Measurements from ENCODE around the gene TUG1.

The TUG1 gene

DNA sequence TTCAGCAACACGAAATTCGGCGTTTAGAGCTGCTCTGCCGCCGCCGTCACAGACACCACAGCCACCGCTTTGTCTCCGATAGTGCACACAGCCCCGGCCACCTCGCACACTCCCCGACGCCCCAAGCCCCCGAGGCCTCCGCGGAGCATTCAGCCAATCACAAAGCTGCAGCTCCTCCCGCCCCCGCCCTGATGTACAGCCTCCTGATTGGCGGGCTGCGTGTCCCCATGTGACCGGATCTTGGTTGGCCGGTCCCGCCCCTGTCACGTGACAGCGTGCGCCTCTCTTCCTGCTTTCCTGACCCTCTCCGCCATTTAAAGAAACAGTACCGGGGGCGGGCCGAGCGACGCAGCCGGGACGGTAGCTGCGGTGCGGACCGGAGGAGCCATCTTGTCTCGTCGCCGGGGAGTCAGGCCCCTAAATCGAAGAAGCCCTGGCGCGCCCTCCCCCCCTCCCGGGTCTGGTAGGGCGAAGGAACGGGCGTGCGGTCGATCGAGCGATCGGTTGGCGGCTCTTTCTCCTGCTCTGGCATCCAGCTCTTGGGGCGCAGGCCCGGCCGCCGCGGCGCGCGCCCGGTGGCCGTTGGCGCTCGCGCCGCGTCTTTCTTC is at the start of gene TUG1:
Gene TUG1 (plus strand): TSS at position 342 of the 608 bp plus-strand sequence.
- DNase-seq (ENCODE audit: low read depth), result peak; percentile 97

DNA sequence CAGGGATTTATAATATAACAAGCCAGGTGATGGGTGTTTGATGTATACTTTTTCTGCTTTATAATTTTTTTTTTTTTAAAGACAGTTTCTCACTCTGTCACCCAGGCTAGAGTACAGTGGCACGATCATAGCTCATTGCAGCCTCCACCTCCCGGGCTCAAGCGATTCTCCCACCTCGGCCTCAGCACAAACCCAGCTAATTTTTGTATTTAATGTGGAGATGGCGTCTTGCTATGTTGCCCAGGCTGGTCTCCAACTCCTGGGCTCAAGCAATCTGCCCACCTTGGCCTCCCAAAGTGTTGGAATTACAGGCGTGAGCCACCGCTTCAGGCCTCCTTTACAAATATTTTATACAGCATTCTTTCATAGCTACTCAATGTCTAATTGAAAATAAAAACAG is 49.1 kb upstream of the TUG1 start:
- no peak for DNase-seq (ENCODE audit: low read depth)

- peak; percentile 50 for DNase-seq (ENCODE audit: low read depth)
Observed at GRCh38 chr22:30920407-30920806, 48.7 kb upstream of the TUG1 start.

DNA sequence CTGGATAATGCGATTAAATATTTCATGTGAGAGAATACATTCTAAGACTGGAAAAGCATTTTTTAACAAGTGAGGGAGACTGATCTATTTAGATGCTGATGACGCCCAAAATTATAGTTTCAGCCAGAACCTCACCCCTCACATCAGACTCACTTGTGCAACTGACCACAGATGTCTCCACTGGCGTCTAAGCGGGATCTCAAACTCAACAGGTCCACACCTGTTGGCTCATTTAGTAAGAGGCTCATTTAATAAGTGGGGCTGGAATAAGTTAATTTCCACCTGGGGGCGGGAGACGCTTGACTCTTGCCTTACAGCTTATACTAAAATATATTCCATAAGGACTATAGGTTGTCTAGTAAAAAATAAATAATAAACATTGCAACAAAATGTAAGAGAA is 48.0 kb upstream of the TUG1 start:
- DNase-seq (ENCODE audit: low read depth), result no peak

DNA sequence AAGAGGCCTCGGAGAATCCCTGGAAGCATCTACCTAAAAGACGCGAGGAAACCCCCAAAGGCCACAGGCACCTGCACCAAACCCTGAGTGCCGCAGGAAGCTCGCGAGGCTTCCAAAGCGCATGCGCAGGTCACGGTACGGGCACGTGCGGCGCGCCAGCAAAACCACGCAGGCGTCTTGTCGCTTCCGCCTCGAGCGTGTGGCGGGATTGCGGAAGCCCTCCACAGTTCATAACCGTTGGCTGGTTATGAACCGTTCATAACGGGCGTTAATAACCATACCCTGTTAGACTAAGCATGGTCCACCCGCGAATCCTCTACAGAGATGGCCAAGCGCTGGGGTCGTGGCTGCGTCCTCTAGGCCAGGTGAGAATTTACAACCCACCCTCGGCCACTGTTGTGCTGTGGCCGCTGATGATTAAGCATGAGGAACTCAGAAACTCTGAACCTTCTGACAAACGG is 46.9 kb upstream of the TUG1 start:
- DNase-seq (ENCODE audit: low read depth), result peak; percentile 63

GRCh38 chr22:30923168-30923900 is 45.7 kb upstream of the TUG1 start:
- no peak for DNase-seq (ENCODE audit: low read depth)

DNA sequence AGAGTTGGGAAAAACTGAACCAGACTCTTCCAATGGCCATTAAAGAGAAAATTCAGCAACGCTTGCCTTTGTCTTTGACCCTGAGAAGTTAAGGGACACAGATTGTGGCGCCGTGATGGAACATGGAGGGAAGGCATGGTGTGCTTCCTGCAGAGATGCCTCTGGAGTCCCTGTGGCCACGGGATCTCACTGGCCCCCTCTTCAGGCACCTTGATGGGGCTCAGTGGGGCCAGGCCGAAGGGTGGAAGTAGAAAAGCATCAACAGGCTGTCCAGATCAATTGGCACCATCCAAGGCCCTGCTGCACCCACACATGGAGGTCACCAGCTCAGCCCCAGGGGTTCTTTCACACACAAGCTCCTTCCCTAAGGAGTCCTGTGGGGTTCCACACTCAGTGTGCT is 43.4 kb upstream of the TUG1 start:
- no peak for DNase-seq (ENCODE audit: low read depth)

DNA sequence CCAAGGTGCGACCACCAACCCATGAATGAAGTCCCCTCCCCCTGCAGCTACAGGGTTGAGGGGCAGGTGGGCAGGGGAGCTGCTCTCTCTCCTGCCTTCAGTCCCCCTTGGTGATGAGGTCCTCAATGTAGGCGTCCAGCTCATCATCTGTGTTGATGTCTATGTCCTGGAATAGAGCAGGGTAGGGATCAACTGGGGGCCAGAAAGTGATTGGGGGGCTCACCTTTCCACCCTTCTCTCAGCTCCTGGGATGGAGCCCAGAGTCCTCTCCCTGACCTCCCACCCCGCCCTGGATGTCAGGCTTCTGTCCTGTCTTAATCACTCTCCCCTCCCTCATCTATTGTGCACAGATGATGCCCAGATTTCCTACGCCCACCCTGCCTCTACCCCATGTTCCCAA is 42.4 kb upstream of the TUG1 start:
- no peak for DNase-seq (ENCODE audit: low read depth)

GRCh38 chr22:30927806-30928205 is 41.3 kb upstream of the TUG1 start:
- DNase-seq (ENCODE audit: low read depth), result no peak

GRCh38 chr22:30928401-30928800 is 40.7 kb upstream of the TUG1 start:
- no peak for DNase-seq (ENCODE audit: low read depth)

DNA sequence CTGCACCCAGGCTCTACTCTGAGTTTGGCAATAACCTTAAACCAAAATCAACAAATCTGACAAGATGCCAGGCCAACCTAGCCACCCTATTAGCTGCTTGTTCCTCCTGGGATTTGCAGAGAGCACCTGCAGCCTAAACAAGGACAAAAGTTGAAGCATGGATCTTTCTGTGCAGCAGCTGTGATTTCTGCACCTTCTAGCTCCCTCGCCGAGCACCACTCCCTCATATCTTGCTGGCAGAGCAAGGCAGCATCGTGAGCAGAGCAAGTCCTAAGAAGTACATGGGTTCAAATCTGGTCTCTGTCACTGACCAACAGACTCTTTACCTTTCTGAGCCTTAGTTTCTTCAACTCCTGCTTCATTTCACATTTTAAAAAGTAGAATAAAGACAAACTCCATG is 38.8 kb upstream of the TUG1 start:
- DNase-seq (ENCODE audit: low read depth), result no peak

DNA sequence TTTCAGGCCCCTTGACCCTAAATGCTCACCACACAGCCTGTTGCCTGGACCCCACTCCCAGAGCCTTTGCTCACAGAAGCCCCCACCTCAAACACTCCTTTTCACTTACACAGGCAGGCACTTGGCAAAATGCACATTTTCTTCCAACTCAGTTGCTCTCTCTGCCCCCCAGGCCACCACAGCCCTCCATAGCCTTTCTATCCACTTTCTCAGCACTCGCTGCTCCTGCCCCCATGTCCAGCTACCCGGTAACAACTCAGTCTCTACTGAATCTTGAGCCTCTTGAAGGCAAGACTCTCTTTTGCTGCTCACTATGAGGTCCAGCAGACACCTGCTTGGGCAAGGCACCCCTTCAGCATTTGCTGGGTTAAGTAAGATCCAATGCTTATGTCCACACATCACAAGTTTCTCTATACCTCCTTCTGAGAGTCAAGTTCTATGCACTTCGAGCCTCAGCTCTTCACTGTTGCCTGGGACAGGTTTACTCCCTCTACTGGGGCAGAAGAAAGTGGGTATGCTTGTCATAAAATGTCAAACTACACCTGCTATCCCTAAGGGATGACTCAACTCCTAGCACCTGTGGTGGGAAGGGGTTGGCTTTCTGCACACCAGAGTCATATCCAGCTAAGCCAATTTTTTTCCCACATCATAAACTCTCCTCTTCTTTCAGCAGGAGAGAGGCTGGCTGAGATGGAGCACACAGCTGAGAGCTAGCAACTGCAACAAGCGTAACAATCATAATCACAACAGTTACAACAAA is 37.3 kb upstream of the TUG1 start:
- DNase-seq (ENCODE audit: low read depth), result no peak

- no peak for DNase-seq (ENCODE audit: low read depth)
Observed at GRCh38 chr22:30932661-30933060, 36.4 kb upstream of the TUG1 start.

GRCh38 chr22:30933457-30933856 is 35.6 kb upstream of the TUG1 start:
- DNase-seq (ENCODE audit: low read depth), result no peak

DNA sequence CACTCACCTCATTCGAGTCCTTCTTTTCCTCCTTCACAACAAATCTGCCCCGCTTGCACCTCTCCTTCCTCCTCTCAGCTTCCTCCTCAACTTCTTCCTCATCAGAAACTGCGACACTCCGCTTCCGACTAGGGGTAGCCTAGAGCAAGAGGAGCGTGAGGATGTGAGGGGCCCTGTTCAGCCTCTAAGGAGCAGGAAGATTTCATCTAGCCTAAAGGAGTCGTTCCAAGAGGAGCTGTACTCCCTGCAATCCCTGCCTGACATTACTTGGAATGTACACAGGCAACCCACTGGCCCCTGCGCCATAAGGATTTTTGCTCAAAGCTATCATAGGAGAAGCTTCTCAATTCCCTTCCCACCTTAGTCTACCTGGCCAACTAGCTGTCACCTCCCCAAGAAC is 35.0 kb upstream of the TUG1 start:
- no peak for DNase-seq (ENCODE audit: low read depth)

GRCh38 chr22:30940685-30941362 is 28.2 kb upstream of the TUG1 start:
- DNase-seq (ENCODE audit: low read depth), result no peak

DNA sequence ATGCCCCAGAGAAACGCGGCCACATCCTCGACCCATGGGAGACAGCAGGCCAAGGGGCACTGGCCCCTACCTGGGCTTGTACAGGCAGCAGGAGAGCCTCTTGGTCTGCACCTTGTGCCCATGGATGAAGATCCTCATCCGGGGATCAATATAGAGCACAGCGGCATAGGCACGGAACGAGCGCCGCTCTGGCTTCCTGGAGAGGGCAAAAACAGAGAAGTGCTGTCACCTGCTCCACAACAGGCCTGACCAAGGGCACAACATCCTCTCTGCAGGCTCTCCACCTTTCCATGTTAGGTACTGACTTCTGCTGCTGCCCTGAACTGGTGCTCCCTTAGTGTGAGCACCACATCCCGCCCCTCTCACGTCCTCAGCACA is 27.7 kb upstream of the TUG1 start:
- no peak for DNase-seq (ENCODE audit: low read depth)

DNA sequence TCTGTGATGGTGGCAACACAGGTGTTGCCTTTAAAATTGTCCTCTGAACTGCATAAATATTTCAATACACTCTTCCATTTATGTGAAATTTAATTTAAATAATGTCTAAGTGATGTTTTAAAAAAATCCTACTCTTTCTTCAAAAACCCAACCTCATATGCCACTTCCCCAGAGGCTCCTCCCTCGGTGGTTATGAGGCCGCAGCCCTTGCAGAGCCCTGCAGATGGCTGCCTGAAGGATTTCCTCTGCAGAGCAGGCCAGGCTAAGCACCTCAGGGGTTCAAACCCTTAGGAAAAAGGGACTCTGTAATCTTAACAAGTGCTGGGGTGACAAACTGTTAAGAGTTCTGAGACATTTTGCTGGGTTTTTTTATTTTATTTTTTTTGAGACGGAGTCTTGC is 25.7 kb upstream of the TUG1 start:
- peak; percentile 49 for DNase-seq (ENCODE audit: low read depth)

DNA sequence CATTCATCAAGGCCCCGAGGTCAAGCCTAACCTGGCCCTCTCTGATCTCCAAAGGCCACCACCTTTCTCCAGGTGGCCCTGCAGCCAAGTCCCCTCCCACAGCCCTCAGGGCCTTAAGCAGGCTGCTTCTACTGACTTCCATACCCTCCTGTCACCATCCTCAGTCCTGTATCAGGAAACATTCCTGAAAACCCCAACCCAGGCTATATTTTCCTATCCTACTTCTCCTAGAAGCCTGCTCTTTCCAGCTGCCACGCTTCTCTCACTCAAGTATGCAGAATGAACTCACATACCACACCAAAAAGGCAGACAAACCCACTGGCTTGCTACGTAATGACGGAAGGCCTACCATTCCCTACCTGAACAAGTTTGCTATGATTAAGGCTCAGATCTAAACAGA is 24.1 kb upstream of the TUG1 start:
- no peak for DNase-seq (ENCODE audit: low read depth)

- DNase-seq (ENCODE audit: low read depth), result no peak
Observed at GRCh38 chr22:30945653-30946052, 23.4 kb upstream of the TUG1 start.

- no peak for DNase-seq (ENCODE audit: low read depth)
Observed at GRCh38 chr22:30946354-30946753, 22.7 kb upstream of the TUG1 start.

DNA sequence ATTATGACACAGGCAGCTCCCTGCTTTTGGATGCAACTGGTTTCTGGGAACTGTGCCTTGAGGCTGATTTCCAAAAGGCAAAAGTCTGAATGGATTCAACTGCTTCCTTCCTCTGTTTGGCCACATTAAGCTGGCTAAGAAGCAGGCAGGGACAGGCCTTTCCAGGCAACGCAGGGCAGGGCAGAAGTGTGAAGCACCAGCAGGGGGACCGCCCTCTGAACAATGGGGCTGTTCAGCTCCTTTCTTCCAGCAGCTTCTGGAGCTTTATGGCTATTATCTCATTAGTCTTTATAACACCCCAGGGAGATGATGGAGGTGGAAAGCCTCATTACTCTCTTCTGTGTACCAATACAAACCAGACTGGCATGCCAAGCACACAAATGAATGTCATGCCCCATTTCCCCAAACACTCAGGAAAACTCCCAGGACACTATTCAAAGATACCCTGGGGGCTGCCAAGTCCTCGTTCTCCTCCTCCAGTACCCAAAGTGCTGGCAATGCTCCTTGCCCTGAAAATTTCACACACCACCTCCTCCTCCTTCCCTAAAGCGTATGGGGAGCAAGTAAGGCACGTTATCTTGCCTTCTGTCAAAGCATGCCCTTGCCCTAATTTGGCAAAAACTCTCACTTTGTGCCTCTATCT is 21.8 kb upstream of the TUG1 start:
- DNase-seq (ENCODE audit: low read depth), result no peak
